Hematopoietic multipotent progenitor cell treated with erythropoietin and hydrocortisone succinate and interleukin-3 and kit ligand, for 17 days (in vitro differentiated cells): Measurements from ENCODE around the gene ABLIM2.
"Not testable (repeated sequence)": the region's sequence is repeated elsewhere in the genome, so short reads cannot be mapped to it uniquely, and the experiment has no call there.

ENCODE experiments used
- DNase-seq: peaks from one replicate; pipeline ENCODE4 v3.0.0-alpha.2; 2015; ENCODE audit warnings: low spot score

ABLIM2 gene

GRCh38 chr4:8157496-8157895 lies 1.1 kb downstream of the ABLIM2 start:
- DNase-seq: no peak

- no peak for DNase-seq
These were observed 2.0 kb downstream of the ABLIM2 start for GRCh38 chr4:8156617-8157016.

GRCh38 chr4:8155660-8156421 lies 2.8 kb downstream of the ABLIM2 start:
- no peak for DNase-seq

- no peak for DNase-seq
These were observed 3.6 kb downstream of the ABLIM2 start for GRCh38 chr4:8155048-8155447.

GRCh38 chr4:8153441-8153840 lies 5.2 kb downstream of the ABLIM2 start:
- no peak for DNase-seq

- no peak for DNase-seq
These were observed 5.8 kb downstream of the ABLIM2 start for GRCh38 chr4:8152865-8153257.

- no peak for DNase-seq
These were observed 6.3 kb downstream of the ABLIM2 start for GRCh38 chr4:8152090-8152864.

- DNase-seq: no peak
These were observed 7.4 kb downstream of the ABLIM2 start for GRCh38 chr4:8151165-8151650.

- no peak for DNase-seq
These were observed 8.2 kb downstream of the ABLIM2 start for GRCh38 chr4:8150152-8151090.

- DNase-seq: no peak
These were observed 8.9 kb downstream of the ABLIM2 start for GRCh38 chr4:8149664-8150063.

GRCh38 chr4:8148785-8149435 lies 9.7 kb downstream of the ABLIM2 start:
- no peak for DNase-seq

GRCh38 chr4:8148159-8148558 lies 10.5 kb downstream of the ABLIM2 start:
- no peak for DNase-seq

GRCh38 chr4:8147231-8147970 lies 11.2 kb downstream of the ABLIM2 start:
- DNase-seq: no peak

- no peak for DNase-seq
These were observed 12.5 kb downstream of the ABLIM2 start for GRCh38 chr4:8146157-8146556.

GRCh38 chr4:8144359-8144758 lies 14.3 kb downstream of the ABLIM2 start:
- no peak for DNase-seq

GRCh38 chr4:8143392-8144140 lies 15.0 kb downstream of the ABLIM2 start:
- no peak for DNase-seq

GRCh38 chr4:8142556-8142955 lies 16.1 kb downstream of the ABLIM2 start:
- no peak for DNase-seq

GRCh38 chr4:8141935-8142334 lies 16.7 kb downstream of the ABLIM2 start:
- no peak for DNase-seq

GRCh38 chr4:8140915-8141314 lies 17.7 kb downstream of the ABLIM2 start:
- DNase-seq: no peak

GRCh38 chr4:8139726-8140125 lies 18.9 kb downstream of the ABLIM2 start:
- DNase-seq: not testable (repeated sequence)
